IPS-18c (cell line): ENCODE data around the gene SIVA1.
A peak's percentile ranks its signal among the peaks of the same experiment; 100 is the strongest.

ENCODE experiments used
- H3K4me3 ChIP-seq: 2 replicates; pipeline ENCODE4 v1.7.0; 2013; ENCODE audit warnings: low read depth, mild to moderate bottlenecking, low read length, moderate library complexity; ENCODE audit not compliant: insufficient read depth
- H3K9me3 ChIP-seq: one replicate; pipeline ENCODE4 v1.6.1; 2013; ENCODE audit warnings: mild to moderate bottlenecking, low read length, moderate library complexity; ENCODE audit not compliant: control insufficient read depth, insufficient read depth

Gene SIVA1, protein sequence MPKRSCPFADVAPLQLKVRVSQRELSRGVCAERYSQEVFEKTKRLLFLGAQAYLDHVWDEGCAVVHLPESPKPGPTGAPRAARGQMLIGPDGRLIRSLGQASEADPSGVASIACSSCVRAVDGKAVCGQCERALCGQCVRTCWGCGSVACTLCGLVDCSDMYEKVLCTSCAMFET

GRCh38 chr14:104752735-104753527 is at the start of gene SIVA1:
Gene SIVA1, plus strand, starts transcription at chr14:104753147. Its CDS starts 55 bp downstream, at chr14:104753202.
- H3K4me3 ChIP-seq: peak within 1 kb of the TSS; percentile 100
- H3K9me3 ChIP-seq: peaks cover 10% of the 10 kb centered on the region

DNA sequence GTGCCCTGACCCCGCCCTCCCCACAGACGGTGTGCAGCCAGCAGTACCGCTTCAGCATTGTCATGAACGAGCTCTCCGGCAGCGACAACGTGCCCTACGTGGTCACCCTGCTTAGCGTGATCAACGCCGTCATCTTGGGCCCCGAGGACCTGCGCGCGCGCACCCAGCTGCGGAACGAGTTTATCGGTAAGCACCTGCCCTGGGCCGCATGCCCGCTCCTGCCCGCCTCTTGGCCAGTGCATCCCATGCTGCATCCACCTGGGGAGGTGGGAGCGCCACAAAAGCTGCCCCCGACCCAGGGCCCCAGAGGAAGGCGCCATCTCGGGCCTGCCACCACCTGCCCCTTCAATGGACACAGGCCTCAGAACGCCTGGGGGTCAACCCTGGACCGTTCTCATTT is 49.7 kb upstream of the SIVA1 start:
- Histone ChIP-seq H3K9me3 (no peaks in the 10 kb centered on the region), H3K4me3 (no peak overlapping the region)

GRCh38 chr14:104704252-104704651 is 48.7 kb upstream of the SIVA1 start:
- Histone ChIP-seq H3K4me3 (no peak overlapping the region), H3K9me3 (no peaks in the 10 kb centered on the region)

- Histone ChIP-seq H3K4me3 (no peak overlapping the region), H3K9me3 (no peaks in the 10 kb centered on the region)
Observed at GRCh38 chr14:104705340-104706047, 47.5 kb upstream of the SIVA1 start.

GRCh38 chr14:104706733-104707607 is 46.0 kb upstream of the SIVA1 start:
- Histone ChIP-seq H3K4me3 (no peak overlapping the region), H3K9me3 (no peaks in the 10 kb centered on the region)

DNA sequence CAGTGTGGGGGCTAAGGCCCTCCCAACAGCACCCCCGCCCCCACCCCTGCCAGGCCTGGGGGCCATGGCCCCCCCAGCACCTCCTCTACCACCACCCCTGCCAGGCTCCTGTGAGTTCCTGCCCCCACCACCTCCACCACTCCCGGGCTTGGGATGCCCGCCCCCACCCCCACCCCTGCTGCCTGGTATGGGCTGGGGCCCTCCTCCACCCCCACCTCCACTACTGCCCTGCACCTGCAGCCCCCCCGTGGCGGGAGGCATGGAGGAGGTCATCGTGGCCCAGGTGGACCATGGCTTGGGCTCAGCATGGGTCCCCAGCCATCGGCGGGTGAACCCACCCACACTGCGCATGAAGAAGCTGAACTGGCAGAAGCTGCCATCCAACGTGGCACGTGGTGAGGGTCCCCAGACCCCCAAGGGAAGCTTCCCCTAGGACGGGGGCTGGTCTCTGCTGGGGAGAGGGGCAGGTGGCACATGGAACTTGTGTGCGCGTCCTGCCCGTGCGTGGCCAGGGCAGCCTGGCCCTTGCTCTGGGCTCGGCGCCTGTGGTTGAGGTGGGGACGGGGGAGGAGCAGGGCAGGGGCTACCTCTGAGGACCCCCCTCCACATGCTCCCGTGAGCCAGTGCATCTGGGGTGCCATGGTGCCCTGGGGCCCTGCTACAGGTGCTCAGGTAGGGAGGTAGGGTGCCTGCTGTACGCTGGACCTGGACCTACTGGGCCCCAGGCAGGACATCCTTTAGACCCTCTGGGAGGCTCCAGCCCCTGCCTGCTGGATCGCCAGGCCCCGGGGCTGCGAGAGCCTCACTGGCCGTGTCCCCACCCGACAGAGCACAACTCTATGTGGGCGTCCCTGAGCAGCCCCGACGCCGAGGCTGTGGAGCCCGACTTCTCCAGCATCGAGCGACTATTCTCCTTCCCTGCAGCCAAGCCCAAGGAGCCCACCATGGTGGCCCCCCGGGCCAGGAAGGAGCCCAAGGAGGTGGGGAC is 45.0 kb upstream of the SIVA1 start:
- Histone ChIP-seq H3K4me3 (no peak overlapping the region), H3K9me3 (no peaks in the 10 kb centered on the region)

GRCh38 chr14:104708606-104709268 is 44.2 kb upstream of the SIVA1 start:
- H3K4me3 ChIP-seq: no peak overlapping the region
- H3K9me3 ChIP-seq: no peaks in the 10 kb centered on the region

GRCh38 chr14:104709387-104710039 is 43.4 kb upstream of the SIVA1 start:
- Histone ChIP-seq H3K4me3 (no peak overlapping the region), H3K9me3 (no peaks in the 10 kb centered on the region)

GRCh38 chr14:104710071-104710735 is 42.7 kb upstream of the SIVA1 start:
- Histone ChIP-seq H3K4me3 (no peak overlapping the region), H3K9me3 (no peaks in the 10 kb centered on the region)

DNA sequence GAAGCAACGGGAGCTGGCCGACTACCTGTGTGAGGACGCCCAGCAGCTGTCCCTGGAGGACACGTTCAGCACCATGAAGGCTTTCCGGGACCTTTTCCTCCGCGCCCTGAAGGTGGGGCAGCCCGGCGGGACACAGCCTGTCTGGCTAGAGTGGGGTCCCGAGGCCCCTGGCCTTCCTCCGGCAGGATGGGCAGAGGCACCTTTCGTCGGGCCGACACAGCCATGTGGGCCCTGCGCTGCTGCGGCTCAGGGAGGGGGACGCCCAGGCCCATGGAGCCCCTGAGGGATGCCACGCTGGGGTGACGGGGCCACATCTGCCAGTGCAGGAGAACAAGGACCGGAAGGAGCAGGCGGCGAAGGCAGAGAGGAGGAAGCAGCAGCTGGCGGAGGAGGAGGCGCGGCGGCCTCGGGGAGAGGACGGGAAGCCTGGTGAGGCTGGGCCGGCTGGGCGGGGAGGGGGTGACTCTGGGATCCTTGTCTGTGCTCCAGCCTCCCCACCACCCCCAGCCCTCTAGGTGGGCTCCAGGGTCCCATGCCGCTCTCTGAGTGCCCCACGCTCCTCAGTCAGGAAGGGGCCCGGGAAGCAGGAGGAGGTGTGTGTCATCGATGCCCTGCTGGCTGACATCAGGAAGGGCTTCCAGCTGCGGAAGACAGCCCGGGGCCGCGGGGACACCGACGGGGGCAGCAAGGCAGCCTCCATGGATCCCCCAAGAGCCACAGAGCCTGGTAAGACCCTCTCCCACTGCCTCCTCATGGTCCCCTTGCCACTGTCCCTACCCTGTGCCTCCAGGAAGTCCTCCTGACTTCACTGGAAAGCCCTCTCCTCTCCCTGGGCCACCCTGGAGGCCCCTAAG is 39.8 kb upstream of the SIVA1 start:
- H3K4me3 ChIP-seq: no peak overlapping the region

DNA sequence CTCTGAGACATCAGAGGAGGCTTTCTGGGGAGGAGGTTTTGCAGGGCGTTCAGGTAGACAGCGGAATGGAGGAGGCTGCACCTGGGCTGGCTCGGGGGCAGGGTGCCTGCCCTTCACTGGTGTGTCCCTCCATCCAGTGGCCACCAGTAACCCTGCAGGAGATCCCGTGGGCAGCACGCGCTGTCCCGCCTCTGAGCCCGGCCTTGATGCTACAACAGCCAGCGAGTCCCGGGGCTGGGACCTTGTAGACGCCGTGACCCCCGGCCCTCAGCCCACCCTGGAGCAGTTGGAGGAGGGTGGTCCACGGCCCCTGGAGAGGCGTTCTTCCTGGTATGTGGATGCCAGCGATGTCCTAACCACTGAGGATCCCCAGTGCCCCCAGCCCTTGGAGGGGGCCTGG is 38.9 kb upstream of the SIVA1 start:
- no peak overlapping the region for H3K4me3 ChIP-seq

More for the DNA sequence above, 39.8 kb upstream of the SIVA1 start:
- no peaks in the 10 kb centered on the region for H3K9me3 ChIP-seq

DNA sequence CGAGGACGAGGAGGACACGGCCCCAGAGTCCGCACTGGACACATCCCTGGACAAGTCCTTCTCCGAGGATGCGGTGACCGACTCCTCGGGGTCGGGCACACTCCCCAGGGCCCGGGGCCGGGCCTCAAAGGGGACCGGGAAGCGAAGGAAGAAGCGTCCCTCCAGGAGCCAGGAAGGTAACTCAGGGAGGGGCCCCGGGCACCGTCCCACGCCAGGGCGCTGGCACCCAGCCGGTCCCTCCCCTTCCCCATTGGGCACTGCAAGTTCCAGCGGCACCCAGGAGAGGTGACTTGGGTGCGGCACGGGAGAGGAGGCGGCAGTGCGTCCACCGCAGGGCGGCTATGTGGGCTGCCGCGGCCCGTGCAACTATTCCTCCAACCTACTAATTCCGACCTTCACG is 38.3 kb upstream of the SIVA1 start:
- Histone ChIP-seq H3K9me3 (no peaks in the 10 kb centered on the region), H3K4me3 (no peak overlapping the region)

More for the DNA sequence above, 38.9 kb upstream of the SIVA1 start:
- no peaks in the 10 kb centered on the region for H3K9me3 ChIP-seq

DNA sequence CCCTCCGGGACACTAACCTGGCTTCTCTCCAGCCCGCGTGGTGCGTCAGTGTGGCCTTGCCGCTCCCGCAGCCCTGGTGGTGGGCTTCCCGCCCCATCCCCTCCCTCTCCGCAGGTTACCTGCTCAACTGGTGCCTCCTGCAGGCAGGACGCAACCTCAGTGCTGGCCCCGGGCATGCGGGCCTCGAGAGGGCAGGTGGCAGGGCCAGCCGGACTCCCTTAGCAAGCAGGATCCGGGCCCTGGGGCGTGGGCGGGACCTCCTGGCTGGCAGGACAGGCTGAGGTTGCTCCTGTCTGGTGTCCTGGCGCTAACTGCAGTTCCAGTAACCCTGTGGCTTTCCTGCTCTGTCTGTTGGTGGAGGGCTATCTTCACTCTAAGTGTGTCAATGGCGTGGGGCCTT is 37.5 kb upstream of the SIVA1 start:
- Histone ChIP-seq H3K9me3 (no peaks in the 10 kb centered on the region), H3K4me3 (no peak overlapping the region)

DNA sequence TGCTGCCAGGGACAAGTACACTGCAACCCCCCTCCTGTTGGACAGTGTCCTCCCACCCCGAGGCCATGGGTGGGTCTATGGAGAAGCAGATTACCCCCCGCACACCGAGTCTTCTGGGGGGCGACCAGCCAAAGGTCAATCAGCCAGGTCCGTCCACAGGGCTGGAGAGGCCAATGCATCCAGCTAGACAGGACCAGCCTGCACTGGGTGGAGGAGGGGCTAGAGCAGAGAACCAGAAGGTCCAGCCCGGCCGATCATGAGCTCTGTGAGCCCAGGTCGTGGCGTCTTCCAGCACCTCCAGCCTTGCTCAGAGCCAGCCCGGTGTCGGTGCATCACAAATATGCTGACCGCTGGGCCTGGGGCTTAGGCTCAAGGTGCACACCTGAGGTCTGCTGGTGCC is 37.1 kb upstream of the SIVA1 start:
- Histone ChIP-seq H3K9me3 (no peaks in the 10 kb centered on the region), H3K4me3 (no peak overlapping the region)
